HUES64 (cell line): ENCODE data around the gene CCDC92.
"Not testable (repeated sequence)": the region's sequence is repeated elsewhere in the genome, so short reads cannot be mapped to it uniquely, and the experiment has no call there.

Source experiments
- H3K27ac ChIP-seq: 2 replicates; pipeline ENCODE4 v1.7.0; 2013; ENCODE audit warnings: low read depth, low read length, inconsistent platforms
- H3K27me3 ChIP-seq: 2 replicates; pipeline ENCODE4 v1.6.1; 2013; ENCODE audit warnings: mild to moderate bottlenecking, low read length; ENCODE audit not compliant: insufficient read depth
- H3K36me3 ChIP-seq: 2 replicates; pipeline ENCODE4 v1.6.1; 2013; ENCODE audit warnings: mild to moderate bottlenecking, low read length; ENCODE audit not compliant: insufficient read depth
- H3K4me1 ChIP-seq: 2 replicates; pipeline ENCODE4 v1.6.1; 2013; ENCODE audit warnings: mild to moderate bottlenecking, low read length, moderate library complexity; ENCODE audit not compliant: insufficient read depth
- H3K4me3 ChIP-seq: 2 replicates; pipeline ENCODE4 v1.5.1; 2013; ENCODE audit warnings: mild to moderate bottlenecking, low read length, moderate library complexity
- H3K9ac ChIP-seq: 2 replicates; pipeline ENCODE4 v1.6.1; 2013; ENCODE audit warnings: mild to moderate bottlenecking, low read depth, low read length
- H3K9me3 ChIP-seq: 2 replicates; pipeline ENCODE4 v1.6.1; 2013; ENCODE audit warnings: low read depth, low read length; ENCODE audit not compliant: insufficient read depth
- WGBS: fragments of 150-250, 120-280 bp; methylation state at CpG from one replicate; pipeline ENCODE4 v1.1.7; 2013; ENCODE audit warnings: missing lambda C conversion rate; 5-methylcytosine and 5-hydroxymethylcytosine counted together

CCDC92 gene

DNA sequence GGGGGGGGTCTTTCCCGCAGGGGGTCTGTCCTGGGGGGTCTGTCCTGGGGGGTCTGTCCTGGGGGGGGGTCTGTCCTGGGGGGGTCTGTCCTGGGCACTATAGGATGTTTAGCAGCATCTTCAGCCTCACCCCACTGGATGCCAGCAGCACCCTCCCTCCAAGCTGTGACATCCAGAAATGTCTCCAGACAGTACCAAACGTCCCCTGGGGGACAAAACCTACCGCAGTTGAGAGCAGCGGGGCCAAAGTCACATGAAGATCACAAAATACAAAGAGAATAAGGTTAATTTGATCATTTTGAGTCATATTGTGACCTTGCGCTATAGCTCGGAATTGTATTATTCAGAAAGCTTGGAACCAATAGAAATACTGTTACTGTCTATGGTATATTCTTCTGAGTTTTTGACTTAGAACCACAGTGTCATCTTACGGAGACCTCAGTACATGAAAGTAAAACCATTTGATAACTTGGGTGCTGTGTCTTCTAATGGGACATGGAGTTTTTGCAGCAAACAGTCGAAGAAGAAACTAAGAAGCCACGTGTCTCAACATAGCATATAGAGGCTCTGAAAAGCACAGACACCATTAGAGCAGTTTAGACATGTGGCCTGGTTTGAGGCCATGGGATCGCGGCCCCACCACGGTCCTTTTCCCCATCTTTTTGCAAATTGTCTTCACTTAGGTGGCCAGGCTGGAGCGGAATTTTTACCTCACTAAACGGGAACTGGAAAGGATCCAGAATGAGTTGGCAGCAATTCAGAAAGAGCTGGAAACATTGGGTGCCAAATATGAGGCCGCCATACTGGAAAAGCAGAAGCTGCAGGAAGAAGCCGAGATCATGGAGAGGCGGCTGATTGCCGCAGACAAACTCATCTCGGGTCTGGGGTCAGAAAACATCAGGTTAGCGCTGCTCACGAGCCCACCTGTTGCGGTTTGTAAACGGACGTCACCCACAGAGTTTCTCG lies 59.9 kb downstream of the CCDC92 start:
- H3K9me3 ChIP-seq, result no peaks in the 10 kb centered on the region
- peaks cover 2% of the 10 kb centered on the region for H3K27me3 ChIP-seq
- H3K4me3 ChIP-seq, result no peak overlapping the region
- no peak overlapping the region for H3K9ac ChIP-seq
- 93% methylated on average over 24 of the region's 25 CpGs for WGBS
- H3K27ac ChIP-seq, result no peak overlapping the region
- H3K36me3 ChIP-seq, result no peaks in the 10 kb centered on the region
- no peaks in the 10 kb centered on the region for H3K4me1 ChIP-seq

DNA sequence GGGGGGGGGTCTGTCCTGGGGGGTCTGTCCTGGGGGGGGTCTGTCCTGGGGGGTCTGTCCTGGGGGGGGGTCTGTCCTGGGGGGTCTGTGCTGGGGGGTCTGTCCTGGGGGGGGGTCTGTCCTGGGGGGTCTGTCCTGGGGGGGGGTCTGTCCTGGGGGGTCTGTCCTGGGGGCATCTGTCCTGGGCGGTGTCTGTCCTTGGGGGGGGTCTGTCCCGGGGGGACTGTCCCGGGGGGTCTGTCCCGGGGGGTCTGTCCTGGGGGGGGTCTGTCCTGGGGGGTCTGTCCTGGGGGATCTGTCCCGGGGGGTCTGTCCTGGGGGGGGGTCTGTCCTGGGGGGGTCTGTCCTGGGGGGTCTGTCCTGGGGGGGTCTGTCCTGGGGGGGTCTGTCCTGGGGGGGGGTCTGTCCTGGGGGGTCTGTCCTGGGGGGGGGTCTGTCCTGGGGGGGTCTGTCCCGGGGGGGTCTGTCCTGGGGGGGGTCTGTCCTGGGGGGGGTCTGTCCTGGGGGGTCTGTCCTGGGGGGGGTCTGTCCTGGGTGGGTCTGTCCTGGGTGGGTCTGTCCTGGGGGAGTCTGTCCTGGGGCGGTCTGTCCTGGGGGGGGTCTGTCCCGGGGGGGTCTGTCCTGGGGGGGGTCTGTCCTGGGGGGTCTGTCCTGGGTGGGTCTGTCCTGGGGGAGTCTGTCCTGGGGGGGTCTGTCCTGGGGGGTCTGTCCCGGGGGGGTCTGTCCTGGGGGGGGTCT lies 60.8 kb downstream of the CCDC92 start:
- not testable (repeated sequence) for H3K27me3 ChIP-seq, H3K36me3 ChIP-seq
- no CpG with 5 or more reads among the region's 9 CpGs for WGBS

DNA sequence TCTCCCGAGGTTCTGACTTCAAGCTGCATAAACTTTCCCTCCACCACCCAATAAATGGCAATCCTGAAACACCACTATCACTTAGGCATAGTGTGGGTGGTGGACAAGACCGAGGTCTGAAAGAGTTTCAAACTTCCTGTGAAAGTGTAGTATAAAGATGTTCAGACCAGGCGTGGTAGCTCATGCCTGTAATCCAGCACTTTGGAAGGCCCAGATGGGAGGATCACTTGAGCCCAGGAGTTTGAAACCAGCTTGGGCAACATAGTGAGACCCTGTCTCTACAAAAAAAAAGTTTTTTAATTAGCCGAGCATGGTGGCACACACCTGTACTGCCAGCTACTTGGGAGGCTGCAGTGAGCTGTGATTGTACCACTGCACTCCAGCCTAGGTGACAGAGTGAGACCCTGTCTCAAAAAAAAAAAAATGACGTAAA lies 61.9 kb downstream of the CCDC92 start:
- Histone ChIP-seq H3K4me3 (no peak overlapping the region), H3K27me3 (no peaks in the 10 kb centered on the region; the same call in 1 of the 2 replicates), H3K4me1 (no peaks in the 10 kb centered on the region), H3K36me3 (no peaks in the 10 kb centered on the region), H3K9me3 (no peaks in the 10 kb centered on the region), H3K27ac (no peak overlapping the region), H3K9ac (no peak overlapping the region)
- WGBS, result 86% methylated on average over 4 of the region's 5 CpGs

More for the DNA sequence above, 60.8 kb downstream of the CCDC92 start:
- not testable (repeated sequence) for H3K4me3 ChIP-seq, H3K4me1 ChIP-seq, H3K27ac ChIP-seq, H3K9me3 ChIP-seq, H3K9ac ChIP-seq

DNA sequence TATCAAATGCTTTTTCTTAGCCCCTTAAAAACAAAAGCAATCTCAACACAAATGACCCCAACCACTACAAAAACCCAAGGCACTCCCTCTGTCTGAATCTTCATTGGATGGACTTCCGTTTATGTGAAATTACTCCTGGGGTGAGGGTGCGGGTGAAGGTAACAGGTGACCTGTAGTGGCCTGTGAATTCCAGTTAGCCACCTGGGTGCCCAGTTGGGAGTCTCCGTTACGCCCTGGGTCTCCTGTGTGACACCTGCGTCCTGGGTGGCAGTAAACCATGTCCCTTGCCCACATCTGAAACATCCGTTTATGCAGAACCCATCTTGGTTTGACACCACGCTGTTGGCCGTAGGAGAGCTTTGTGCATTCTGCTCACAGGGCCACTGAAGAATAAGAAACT lies 62.6 kb downstream of the CCDC92 start:
- Histone ChIP-seq H3K4me3 (no peak overlapping the region), H3K4me1 (no peaks in the 10 kb centered on the region), H3K27ac (no peak overlapping the region), H3K9me3 (no peaks in the 10 kb centered on the region), H3K27me3 (no peaks in the 10 kb centered on the region; the same call in 1 of the 2 replicates), H3K9ac (no peak overlapping the region), H3K36me3 (no peaks in the 10 kb centered on the region)
- 91% methylated on average over 8 of the region's 8 CpGs for WGBS

DNA sequence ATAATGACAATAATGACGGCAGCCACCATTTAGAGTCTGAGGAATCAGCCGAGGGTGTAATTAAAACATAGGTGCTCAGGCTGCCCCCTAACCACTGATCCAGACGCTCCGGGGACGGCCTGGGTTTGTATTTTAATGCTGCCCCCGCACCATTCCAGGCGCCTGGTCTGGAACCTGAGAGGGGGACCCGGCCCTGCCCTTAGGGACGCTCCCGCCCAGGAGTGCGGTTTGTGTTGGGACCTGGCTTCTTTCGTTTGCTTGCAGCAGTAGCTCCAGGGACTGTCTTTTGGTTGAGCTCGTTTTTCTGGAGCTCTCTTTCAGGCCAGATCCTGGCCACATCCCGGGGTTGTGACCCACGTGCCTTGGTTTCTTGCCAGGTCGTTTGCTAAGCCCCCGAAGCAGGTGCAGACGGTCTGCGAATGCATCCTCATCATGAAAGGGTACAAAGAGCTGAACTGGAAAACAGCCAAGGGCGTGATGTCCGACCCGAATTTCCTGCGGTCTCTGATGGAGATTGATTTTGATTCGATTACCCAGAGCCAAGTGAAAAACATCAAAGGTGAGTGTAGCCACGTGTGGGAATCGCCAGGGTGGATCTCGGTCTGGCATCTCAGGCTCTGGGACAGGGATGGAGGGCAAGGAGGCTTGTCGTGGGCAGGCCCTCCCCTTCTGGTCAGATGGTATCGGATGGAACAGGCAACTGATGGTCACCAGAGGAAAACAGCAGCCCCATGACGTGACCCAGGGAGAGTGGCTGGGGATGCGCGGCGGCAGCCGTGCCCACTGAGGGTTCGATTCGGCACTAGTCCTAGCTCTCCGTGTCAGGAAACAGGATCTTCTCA lies 63.5 kb downstream of the CCDC92 start:
- Histone ChIP-seq H3K27me3 (no peaks in the 10 kb centered on the region; the same call in 1 of the 2 replicates), H3K27ac (no peak overlapping the region), H3K36me3 (no peaks in the 10 kb centered on the region), H3K4me1 (no peaks in the 10 kb centered on the region), H3K9me3 (no peaks in the 10 kb centered on the region), H3K9ac (no peak overlapping the region), H3K4me3 (no peak overlapping the region)
- 90% methylated on average over 37 of the region's 37 CpGs for WGBS

DNA sequence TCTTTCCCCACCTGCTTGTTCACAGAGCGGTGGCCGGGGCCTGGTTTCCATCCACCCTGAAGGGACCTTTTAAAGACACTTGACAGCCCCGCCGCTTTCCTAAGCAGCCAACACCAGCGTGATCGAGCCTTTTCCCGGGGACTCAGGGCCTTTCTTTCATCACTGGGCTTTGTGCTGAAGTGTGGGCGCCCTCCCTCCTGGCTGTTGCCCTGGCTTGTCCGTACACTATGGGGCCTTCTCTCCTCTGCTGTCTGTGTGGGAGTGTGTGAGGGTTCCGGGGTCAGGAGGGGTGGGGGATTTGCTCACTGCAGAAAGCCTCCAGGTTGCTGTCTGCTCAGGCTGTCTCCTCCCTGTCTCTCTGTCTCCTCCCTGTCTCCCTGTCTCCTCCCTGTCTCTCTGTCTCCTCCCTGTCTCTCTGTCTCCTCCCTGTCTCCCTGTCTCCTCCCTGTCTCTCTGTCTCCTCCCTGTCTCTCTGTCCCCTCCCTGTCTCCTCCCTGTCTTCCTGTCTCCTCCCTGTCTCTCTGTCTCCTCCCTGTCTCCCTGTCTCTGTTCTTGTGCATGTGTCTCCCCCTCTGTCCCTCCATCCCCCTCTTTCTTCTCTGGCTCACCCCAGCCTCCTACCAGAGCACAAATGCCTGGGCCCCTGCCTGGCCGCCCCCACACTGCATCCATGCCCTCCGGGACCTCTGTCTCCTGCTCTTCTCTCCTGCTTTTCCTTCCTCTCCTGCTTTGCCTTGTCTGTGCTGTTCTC lies 64.7 kb downstream of the CCDC92 start:
- no peaks in the 10 kb centered on the region for H3K27me3 ChIP-seq
- H3K9me3 ChIP-seq, result no peaks in the 10 kb centered on the region
- no peak overlapping the region for H3K9ac ChIP-seq
- H3K4me3 ChIP-seq, result no peak overlapping the region
- WGBS, result 78% methylated on average over 11 of the region's 12 CpGs
- H3K4me1 ChIP-seq, result no peaks in the 10 kb centered on the region
- no peaks in the 10 kb centered on the region for H3K36me3 ChIP-seq
- H3K27ac ChIP-seq, result no peak overlapping the region

DNA sequence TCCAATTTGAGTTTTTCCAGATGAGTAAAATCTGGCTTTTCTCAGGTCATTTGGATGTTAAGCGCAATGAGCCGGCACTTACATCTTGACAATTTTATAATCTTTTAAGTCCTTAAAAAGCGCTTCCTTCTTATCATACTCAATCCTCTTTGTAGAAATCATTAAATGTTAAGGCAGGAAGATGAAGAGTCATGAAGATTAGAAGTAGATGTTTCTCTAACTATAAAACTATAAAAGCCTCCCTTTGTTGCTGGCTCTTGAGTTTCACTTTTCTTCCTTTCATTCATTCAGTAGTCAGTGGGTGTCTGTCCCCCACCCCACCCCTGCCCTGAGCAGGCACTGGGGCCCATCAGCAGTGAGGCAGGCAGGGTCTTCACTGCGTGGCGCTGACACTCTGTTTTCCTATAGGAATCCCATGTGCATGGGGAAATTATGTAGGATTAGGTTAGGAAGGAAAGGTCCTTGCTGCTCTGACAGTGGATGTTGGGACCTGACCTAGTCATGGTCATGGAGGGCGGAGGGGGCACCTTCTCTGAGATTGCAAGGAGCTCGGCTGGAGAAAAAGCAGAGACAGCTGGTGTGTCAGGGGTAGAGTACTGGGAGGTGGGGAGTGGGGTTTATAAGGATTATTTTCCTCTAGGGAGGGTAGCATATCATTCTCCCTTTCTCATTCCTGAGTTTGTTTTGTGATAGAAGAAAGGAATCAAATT lies 65.8 kb downstream of the CCDC92 start:
- Histone ChIP-seq H3K9me3 (no peaks in the 10 kb centered on the region), H3K4me3 (no peak overlapping the region), H3K27me3 (no peaks in the 10 kb centered on the region), H3K9ac (no peak overlapping the region), H3K27ac (no peak overlapping the region), H3K4me1 (no peaks in the 10 kb centered on the region), H3K36me3 (no peaks in the 10 kb centered on the region)
- WGBS, result 92% methylated on average over 6 of the region's 7 CpGs

DNA sequence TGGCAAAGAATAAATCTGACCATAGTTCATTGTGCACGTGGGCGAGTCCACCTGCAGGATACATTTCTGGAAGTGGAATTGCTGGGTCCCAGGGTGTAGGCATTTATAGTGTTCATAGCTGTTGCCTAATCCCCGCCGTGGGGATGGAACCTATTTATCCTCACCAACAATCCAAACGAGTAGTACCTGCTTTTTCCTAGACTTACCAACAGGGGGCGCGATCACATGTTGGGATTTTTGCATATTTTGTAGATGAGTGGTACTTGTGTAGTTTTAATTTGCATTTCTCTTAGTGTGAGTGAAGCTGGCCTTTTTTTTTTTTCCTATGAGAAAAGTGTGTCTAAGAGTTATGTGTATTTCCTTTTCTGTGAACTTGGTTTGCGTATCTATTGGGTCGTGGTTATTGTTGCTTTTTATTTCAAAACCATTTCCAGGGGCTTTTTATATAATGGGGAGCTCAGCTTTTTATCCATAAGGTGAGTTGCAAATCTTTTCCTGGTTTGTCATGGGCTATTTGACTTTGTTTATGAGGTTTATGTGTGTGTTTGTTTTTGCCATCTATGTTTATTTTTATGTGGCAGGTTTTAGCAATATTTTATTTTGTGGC lies 67.2 kb downstream of the CCDC92 start:
- H3K9ac ChIP-seq, result no peak overlapping the region
- H3K4me3 ChIP-seq, result no peak overlapping the region
- no peaks in the 10 kb centered on the region for H3K27me3 ChIP-seq
- 37% methylated on average over 6 of the region's 9 CpGs for WGBS
- H3K9me3 ChIP-seq, result no peaks in the 10 kb centered on the region
- 0 out of 2 replicates have a peak, but pooled peaks cover 4% of the 10 kb centered on the region for H3K4me1 ChIP-seq
- H3K27ac ChIP-seq, result no peak overlapping the region
- H3K36me3 ChIP-seq, result no peaks in the 10 kb centered on the region

DNA sequence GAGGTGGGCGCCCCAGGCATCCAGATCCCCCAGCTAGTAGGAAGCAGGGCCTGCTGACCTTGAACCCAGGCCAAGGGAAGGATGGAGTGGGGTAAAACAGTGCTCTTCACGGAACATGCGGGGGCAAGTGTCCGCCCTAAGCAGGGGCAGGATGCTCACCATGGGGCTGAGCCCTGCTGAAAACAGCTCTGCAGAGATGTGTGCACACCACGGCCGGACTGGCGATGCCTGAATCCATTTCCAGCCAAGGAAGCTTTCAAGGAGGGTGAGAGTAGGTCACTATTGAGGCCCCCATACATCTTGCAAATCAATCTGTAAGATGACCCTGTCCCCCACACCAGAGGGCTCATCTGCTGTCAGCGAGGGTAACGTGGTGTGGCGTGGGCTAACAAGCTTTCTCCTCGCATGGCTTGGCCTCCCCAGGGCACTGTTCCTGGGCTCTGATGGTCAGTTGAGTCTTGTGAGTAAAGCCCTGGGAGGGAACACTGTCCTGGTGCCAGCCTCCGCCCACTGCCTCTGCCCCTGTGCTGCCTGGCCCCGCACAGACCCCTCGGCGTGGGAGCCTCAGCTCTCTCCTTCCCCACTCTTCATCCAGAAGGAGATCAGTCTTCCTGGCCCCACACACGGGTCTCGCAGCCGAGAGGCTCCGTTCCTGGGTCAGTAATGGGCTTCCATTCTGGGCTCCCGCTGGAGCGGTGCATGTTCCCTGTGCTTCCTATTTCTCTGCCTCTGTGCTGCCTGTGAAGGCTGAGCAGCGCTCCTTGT lies 69.1 kb downstream of the CCDC92 start:
- no peak overlapping the region for H3K4me3 ChIP-seq
- no peaks in the 10 kb centered on the region for H3K36me3 ChIP-seq
- 87% methylated on average over 22 of the region's 22 CpGs for WGBS
- H3K9ac ChIP-seq, result no peak overlapping the region
- H3K9me3 ChIP-seq, result no peaks in the 10 kb centered on the region
- H3K27ac ChIP-seq, result no peak overlapping the region
- 0 out of 2 replicates have a peak, but pooled peaks cover 4% of the 10 kb centered on the region for H3K4me1 ChIP-seq
- no peaks in the 10 kb centered on the region for H3K27me3 ChIP-seq
